Thymus (tissue), 11 donors: ENCODE data around the gene RBFOX2. TPM values are rescaled to one million over a fixed set of nuclear protein-coding genes. Genes with fewer than 3 reads are reported as not detected.

Experiments used
- DNase-seq, 9 donors: peaks; one replicate each; pipeline ENCODE4 v3.0.0-alpha.2; 2013; ENCODE audit warnings: low spot score in 9 of 9, low read depth in 6 of 9, missing footprints in 1 of 9
- H3K27ac ChIP-seq, 2 donors: one replicate each; pipeline ENCODE4 v1.5.1; 2013; ENCODE audit warnings: control low read depth in 1 of 2, low read depth in 1 of 2, low read length in 1 of 2, mild to moderate bottlenecking in 1 of 2, moderate library complexity in 1 of 2
- H3K27me3 ChIP-seq, 2 donors: one replicate each; pipeline ENCODE4 v1.5.1; 2013; ENCODE audit warnings: low read length in 1 of 2; ENCODE audit not compliant: control insufficient read depth in 2 of 2, insufficient read depth in 1 of 2
- H3K36me3 ChIP-seq, 2 donors: one replicate each; pipeline ENCODE4 v1.5.1; 2013; ENCODE audit warnings: low read length in 1 of 2, mild to moderate bottlenecking in 1 of 2, moderate library complexity in 1 of 2; ENCODE audit not compliant: control insufficient read depth in 2 of 2, insufficient read depth in 2 of 2
- H3K4me1 ChIP-seq, 2 donors: one replicate each; pipeline ENCODE4 v1.5.1; 2013; ENCODE audit warnings: low read length in 2 of 2; ENCODE audit not compliant: control insufficient read depth in 2 of 2, insufficient read depth in 2 of 2
- H3K4me3 ChIP-seq, 2 donors: one replicate each; pipeline ENCODE4 v1.5.1; 2013; ENCODE audit warnings: low read length in 2 of 2, control low read depth in 1 of 2, mild to moderate bottlenecking in 1 of 2
- H3K9me3 ChIP-seq, 2 donors: one replicate each; pipeline ENCODE4 v1.5.1; 2013; ENCODE audit warnings: low read length in 1 of 2, mild to moderate bottlenecking in 1 of 2; ENCODE audit not compliant: control insufficient read depth in 2 of 2, insufficient read depth in 1 of 2
- WGBS: extraction: QIAGEN DNeasy Blood & Tissue Kit; methylation state at CpG from one replicate; pipeline ENCODE4 v1.1.7; 2013; 5-methylcytosine and 5-hydroxymethylcytosine counted together
- polyA plus RNA-seq: library from polyadenylated mRNA; stranded (reverse); fragments of 200-250 nt; gene quantifications from one replicate; pipeline ENCODE4 v1.2.3, GENCODE V29; 2013
- total RNA-seq: library from RNA; stranded (reverse); fragments of 120-200 nt; gene quantifications from one replicate; pipeline ENCODE4 v1.2.4, GENCODE V29; 2013
- donor health status: healthy.

RBFOX2 gene
- total and polyA plus RNA-seq, 2 donors, result 10.2 to 14.9 TPM

- H3K4me1 ChIP-seq, result peaks cover 8 to 30% of the 10 kb centered on the region in 2 donors
- H3K27ac ChIP-seq, result no peak overlapping the region
- H3K9me3 ChIP-seq, result no peaks in the 10 kb centered on the region
- no peaks in the 10 kb centered on the region for H3K36me3 ChIP-seq
- H3K4me3 ChIP-seq, result no peak overlapping the region
- H3K27me3 ChIP-seq, result no peaks in the 10 kb centered on the region
- DNase-seq, result no peak
These were observed 128.9 kb downstream of the RBFOX2 start for GRCh38 chr22:35899736-35900135.

- H3K4me3 ChIP-seq, result no peak overlapping the region
- peak overlapping the region in 1 of 2 donors; percentile 21 for H3K27ac ChIP-seq
- WGBS, result 96% methylated on average over 7 of the region's 7 CpGs
- peaks cover 8 to 27% of the 10 kb centered on the region in 2 donors for H3K4me1 ChIP-seq
- H3K27me3 ChIP-seq, result no peaks in the 10 kb centered on the region
- DNase-seq, result no peak
- H3K9me3 ChIP-seq, result no peaks in the 10 kb centered on the region
- H3K36me3 ChIP-seq, result no peaks in the 10 kb centered on the region
These were observed 132.4 kb downstream of the RBFOX2 start for GRCh38 chr22:35896111-35896705.

GRCh38 chr22:35894937-35895708 lies 133.5 kb downstream of the RBFOX2 start:
- Histone ChIP-seq H3K4me1 (peaks cover under 1 to 21% of the 10 kb centered on the region in 2 donors), H3K27me3 (no peaks in the 10 kb centered on the region), H3K9me3 (no peaks in the 10 kb centered on the region), H3K4me3 (no peak overlapping the region), H3K36me3 (no peaks in the 10 kb centered on the region), H3K27ac (peak overlapping the region in 1 of 2 donors; percentile 9)
- DNase-seq, result peak in 1 of 9 donors; percentile 25
- 88% methylated on average over 7 of the region's 7 CpGs for WGBS

GRCh38 chr22:35894464-35894878 lies 134.2 kb downstream of the RBFOX2 start:
- Histone ChIP-seq H3K4me3 (no peak overlapping the region), H3K27me3 (no peaks in the 10 kb centered on the region), H3K4me1 (peaks cover 0 to 15% of the 10 kb centered on the region in 2 donors), H3K36me3 (no peaks in the 10 kb centered on the region), H3K9me3 (no peaks in the 10 kb centered on the region), H3K27ac (peak overlapping the region in 1 of 2 donors; percentile 36)
- peak in 1 of 9 donors; percentile 30 for DNase-seq
- WGBS, result 96% methylated on average over 7 of the region's 7 CpGs

- Histone ChIP-seq H3K9me3 (no peaks in the 10 kb centered on the region), H3K27ac (no peak overlapping the region), H3K36me3 (no peaks in the 10 kb centered on the region), H3K4me1 (peaks cover 0 to 15% of the 10 kb centered on the region in 2 donors), H3K27me3 (no peaks in the 10 kb centered on the region), H3K4me3 (no peak overlapping the region)
- DNase-seq, result no peak
- WGBS, result 97% methylated on average over 4 of the region's 4 CpGs
These were observed 134.9 kb downstream of the RBFOX2 start for GRCh38 chr22:35893698-35894097.

- Histone ChIP-seq H3K36me3 (no peaks in the 10 kb centered on the region), H3K27me3 (no peaks in the 10 kb centered on the region), H3K27ac (no peak overlapping the region), H3K4me1 (peaks cover 0 to 15% of the 10 kb centered on the region in 2 donors), H3K4me3 (no peak overlapping the region), H3K9me3 (no peaks in the 10 kb centered on the region)
- WGBS, result 71% methylated on average over 4 of the region's 4 CpGs
- DNase-seq, result no peak
These were observed 136.4 kb downstream of the RBFOX2 start for GRCh38 chr22:35892192-35892591.

- Histone ChIP-seq H3K27ac (no peak overlapping the region), H3K4me1 (peaks cover 0 to 15% of the 10 kb centered on the region in 2 donors), H3K27me3 (no peaks in the 10 kb centered on the region), H3K36me3 (no peaks in the 10 kb centered on the region), H3K4me3 (no peak overlapping the region), H3K9me3 (no peaks in the 10 kb centered on the region)
- no peak for DNase-seq
- WGBS, result 94% methylated on average over 1 of the region's 1 CpG
These were observed 137.2 kb downstream of the RBFOX2 start for GRCh38 chr22:35891442-35891841.

GRCh38 chr22:35889071-35889470 lies 139.6 kb downstream of the RBFOX2 start:
- peaks cover 0 to 3% of the 10 kb centered on the region in 2 donors for H3K4me1 ChIP-seq
- DNase-seq, result no peak
- WGBS, result 98% methylated on average over 4 of the region's 4 CpGs
- no peak overlapping the region for H3K27ac ChIP-seq
- no peaks in the 10 kb centered on the region for H3K36me3 ChIP-seq
- H3K27me3 ChIP-seq, result no peaks in the 10 kb centered on the region
- H3K4me3 ChIP-seq, result no peak overlapping the region
- H3K9me3 ChIP-seq, result no peaks in the 10 kb centered on the region

GRCh38 chr22:35888181-35888870 lies 140.3 kb downstream of the RBFOX2 start:
- H3K9me3 ChIP-seq, result no peaks in the 10 kb centered on the region
- 98% methylated on average over 2 of the region's 2 CpGs for WGBS
- no peak for DNase-seq
- H3K4me1 ChIP-seq, result peaks cover 4 to 5% of the 10 kb centered on the region in 2 donors
- no peaks in the 10 kb centered on the region for H3K27me3 ChIP-seq
- H3K36me3 ChIP-seq, result no peaks in the 10 kb centered on the region
- no peak overlapping the region for H3K4me3 ChIP-seq
- H3K27ac ChIP-seq, result no peak overlapping the region
